ENCODE data around the gene GRIK3. TPM values are rescaled to one million over a fixed set of nuclear protein-coding genes. Genes with fewer than 3 reads are reported as not detected.

GRIK3 gene
- total and polyA plus RNA-seq, 2 experiments from 2014 or later: 0.31 to 2.9 TPM

DNA sequence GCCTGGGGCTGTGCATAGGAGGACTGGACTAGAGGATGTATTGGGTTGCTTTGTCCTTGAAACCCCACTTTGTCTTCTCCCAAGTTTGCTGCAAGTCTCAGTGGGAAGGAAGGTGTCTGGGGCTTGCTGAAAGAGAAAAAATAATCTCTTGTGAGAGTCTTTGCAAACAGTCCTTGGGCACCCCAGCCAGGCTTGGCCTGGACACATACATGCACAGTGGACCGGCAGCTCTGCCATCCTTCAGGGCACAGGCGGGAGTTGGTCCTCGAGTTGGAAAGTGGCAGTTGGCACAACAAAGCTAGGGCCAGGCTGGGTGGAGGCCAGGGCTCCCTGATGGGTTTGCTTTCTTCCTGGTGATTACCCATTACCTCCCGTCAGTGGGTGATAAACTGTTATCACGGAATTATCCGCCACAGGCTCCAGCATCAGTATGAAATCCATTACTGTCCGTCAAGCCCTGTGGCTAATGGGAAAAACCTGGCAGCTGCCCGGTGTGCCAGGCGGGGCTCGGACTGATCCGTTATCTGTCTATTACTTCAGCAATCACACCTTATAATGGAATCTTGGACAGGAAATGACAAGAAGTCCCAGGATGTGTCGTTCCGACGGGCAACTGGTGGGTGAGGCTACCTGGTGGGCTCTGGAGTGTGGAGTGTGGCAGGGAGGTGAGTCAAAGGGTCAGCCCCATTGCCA lies 265.7 kb downstream of the GRIK3 start:
- Mint-ChIP-seq H3K4me3 (no peak overlapping the region; the same call in 2 of the 3 replicates), H3K27ac (no peak overlapping the region), H3K36me3 (ENCODE audit: low read depth) (no peaks in the 10 kb centered on the region), H3K4me1 (peaks cover 49% of the 10 kb centered on the region), H3K27me3 (ENCODE audit: insufficient read depth, low read depth, poor library complexity) (peaks cover 18% of the 10 kb centered on the region), H3K9me3 (no peaks in the 10 kb centered on the region)
- Histone ChIP-seq H3K27me3 (ENCODE audit: insufficient read depth) (no peaks in the 10 kb centered on the region), H3K9me2 (ENCODE audit: insufficient read depth) (0 out of 2 replicates have a peak, but pooled peaks cover under 1% of the 10 kb centered on the region), H3K4me3 (no peak overlapping the region), H2AFZ (no peak overlapping the region), H3K4me2 (no peak overlapping the region), H3K79me2 (replicated peaks; ENCODE audit: insufficient read depth) (no peaks in the 10 kb centered on the region), H3K4me1 (ENCODE audit: insufficient read depth) (peaks cover 34% of the 10 kb centered on the region), H3K27ac (ENCODE audit: low read depth) (no peak overlapping the region), H3F3A (replicated peaks; ENCODE audit: low read depth) (no peaks in the 10 kb centered on the region), H4K20me1 (replicated peaks; ENCODE audit: insufficient read depth) (no peaks in the 10 kb centered on the region), H3K36me3 (ENCODE audit: insufficient read depth) (no peaks in the 10 kb centered on the region)
- DNase-seq (ENCODE audit: low spot score) (no peak), ATAC-seq (no peak)
- TF ChIP-seq ZNF331 (CRISPR knock-in tag; IDR thresholded peaks at IDR 0.05; ENCODE audit: low read depth): no peak
- no peak for TF ChIP-seq ZNF114 (CRISPR knock-in tag; IDR thresholded peaks at IDR 0.05)
- TF ChIP-seq, protein P1, sequence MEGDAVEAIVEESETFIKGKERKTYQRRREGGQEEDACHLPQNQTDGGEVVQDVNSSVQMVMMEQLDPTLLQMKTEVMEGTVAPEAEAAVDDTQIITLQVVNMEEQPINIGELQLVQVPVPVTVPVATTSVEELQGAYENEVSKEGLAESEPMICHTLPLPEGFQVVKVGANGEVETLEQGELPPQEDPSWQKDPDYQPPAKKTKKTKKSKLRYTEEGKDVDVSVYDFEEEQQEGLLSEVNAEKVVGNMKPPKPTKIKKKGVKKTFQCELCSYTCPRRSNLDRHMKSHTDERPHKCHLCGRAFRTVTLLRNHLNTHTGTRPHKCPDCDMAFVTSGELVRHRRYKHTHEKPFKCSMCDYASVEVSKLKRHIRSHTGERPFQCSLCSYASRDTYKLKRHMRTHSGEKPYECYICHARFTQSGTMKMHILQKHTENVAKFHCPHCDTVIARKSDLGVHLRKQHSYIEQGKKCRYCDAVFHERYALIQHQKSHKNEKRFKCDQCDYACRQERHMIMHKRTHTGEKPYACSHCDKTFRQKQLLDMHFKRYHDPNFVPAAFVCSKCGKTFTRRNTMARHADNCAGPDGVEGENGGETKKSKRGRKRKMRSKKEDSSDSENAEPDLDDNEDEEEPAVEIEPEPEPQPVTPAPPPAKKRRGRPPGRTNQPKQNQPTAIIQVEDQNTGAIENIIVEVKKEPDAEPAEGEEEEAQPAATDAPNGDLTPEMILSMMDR (conservative IDR thresholded peaks at IDR 0.05; ENCODE audit: low read depth in 2 of 2): no peak
- TF ChIP-seq, protein P2, sequence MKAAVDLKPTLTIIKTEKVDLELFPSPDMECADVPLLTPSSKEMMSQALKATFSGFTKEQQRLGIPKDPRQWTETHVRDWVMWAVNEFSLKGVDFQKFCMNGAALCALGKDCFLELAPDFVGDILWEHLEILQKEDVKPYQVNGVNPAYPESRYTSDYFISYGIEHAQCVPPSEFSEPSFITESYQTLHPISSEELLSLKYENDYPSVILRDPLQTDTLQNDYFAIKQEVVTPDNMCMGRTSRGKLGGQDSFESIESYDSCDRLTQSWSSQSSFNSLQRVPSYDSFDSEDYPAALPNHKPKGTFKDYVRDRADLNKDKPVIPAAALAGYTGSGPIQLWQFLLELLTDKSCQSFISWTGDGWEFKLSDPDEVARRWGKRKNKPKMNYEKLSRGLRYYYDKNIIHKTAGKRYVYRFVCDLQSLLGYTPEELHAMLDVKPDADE (IDR thresholded peaks at IDR 0.05): no peak
- TF ChIP-seq EZH2phosphoT487 (IDR thresholded peaks at IDR 0.05; ENCODE audit: unreplicated experiment): no peak
- TF ChIP-seq, protein P3, sequence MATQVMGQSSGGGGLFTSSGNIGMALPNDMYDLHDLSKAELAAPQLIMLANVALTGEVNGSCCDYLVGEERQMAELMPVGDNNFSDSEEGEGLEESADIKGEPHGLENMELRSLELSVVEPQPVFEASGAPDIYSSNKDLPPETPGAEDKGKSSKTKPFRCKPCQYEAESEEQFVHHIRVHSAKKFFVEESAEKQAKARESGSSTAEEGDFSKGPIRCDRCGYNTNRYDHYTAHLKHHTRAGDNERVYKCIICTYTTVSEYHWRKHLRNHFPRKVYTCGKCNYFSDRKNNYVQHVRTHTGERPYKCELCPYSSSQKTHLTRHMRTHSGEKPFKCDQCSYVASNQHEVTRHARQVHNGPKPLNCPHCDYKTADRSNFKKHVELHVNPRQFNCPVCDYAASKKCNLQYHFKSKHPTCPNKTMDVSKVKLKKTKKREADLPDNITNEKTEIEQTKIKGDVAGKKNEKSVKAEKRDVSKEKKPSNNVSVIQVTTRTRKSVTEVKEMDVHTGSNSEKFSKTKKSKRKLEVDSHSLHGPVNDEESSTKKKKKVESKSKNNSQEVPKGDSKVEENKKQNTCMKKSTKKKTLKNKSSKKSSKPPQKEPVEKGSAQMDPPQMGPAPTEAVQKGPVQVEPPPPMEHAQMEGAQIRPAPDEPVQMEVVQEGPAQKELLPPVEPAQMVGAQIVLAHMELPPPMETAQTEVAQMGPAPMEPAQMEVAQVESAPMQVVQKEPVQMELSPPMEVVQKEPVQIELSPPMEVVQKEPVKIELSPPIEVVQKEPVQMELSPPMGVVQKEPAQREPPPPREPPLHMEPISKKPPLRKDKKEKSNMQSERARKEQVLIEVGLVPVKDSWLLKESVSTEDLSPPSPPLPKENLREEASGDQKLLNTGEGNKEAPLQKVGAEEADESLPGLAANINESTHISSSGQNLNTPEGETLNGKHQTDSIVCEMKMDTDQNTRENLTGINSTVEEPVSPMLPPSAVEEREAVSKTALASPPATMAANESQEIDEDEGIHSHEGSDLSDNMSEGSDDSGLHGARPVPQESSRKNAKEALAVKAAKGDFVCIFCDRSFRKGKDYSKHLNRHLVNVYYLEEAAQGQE (IDR thresholded peaks at IDR 0.05; ENCODE audit: unreplicated experiment): no peak
- no peak for TF ChIP-seq NANOG (IDR thresholded peaks at IDR 0.05; ENCODE audit: borderline replicate concordance)
- TF ChIP-seq, protein P4, sequence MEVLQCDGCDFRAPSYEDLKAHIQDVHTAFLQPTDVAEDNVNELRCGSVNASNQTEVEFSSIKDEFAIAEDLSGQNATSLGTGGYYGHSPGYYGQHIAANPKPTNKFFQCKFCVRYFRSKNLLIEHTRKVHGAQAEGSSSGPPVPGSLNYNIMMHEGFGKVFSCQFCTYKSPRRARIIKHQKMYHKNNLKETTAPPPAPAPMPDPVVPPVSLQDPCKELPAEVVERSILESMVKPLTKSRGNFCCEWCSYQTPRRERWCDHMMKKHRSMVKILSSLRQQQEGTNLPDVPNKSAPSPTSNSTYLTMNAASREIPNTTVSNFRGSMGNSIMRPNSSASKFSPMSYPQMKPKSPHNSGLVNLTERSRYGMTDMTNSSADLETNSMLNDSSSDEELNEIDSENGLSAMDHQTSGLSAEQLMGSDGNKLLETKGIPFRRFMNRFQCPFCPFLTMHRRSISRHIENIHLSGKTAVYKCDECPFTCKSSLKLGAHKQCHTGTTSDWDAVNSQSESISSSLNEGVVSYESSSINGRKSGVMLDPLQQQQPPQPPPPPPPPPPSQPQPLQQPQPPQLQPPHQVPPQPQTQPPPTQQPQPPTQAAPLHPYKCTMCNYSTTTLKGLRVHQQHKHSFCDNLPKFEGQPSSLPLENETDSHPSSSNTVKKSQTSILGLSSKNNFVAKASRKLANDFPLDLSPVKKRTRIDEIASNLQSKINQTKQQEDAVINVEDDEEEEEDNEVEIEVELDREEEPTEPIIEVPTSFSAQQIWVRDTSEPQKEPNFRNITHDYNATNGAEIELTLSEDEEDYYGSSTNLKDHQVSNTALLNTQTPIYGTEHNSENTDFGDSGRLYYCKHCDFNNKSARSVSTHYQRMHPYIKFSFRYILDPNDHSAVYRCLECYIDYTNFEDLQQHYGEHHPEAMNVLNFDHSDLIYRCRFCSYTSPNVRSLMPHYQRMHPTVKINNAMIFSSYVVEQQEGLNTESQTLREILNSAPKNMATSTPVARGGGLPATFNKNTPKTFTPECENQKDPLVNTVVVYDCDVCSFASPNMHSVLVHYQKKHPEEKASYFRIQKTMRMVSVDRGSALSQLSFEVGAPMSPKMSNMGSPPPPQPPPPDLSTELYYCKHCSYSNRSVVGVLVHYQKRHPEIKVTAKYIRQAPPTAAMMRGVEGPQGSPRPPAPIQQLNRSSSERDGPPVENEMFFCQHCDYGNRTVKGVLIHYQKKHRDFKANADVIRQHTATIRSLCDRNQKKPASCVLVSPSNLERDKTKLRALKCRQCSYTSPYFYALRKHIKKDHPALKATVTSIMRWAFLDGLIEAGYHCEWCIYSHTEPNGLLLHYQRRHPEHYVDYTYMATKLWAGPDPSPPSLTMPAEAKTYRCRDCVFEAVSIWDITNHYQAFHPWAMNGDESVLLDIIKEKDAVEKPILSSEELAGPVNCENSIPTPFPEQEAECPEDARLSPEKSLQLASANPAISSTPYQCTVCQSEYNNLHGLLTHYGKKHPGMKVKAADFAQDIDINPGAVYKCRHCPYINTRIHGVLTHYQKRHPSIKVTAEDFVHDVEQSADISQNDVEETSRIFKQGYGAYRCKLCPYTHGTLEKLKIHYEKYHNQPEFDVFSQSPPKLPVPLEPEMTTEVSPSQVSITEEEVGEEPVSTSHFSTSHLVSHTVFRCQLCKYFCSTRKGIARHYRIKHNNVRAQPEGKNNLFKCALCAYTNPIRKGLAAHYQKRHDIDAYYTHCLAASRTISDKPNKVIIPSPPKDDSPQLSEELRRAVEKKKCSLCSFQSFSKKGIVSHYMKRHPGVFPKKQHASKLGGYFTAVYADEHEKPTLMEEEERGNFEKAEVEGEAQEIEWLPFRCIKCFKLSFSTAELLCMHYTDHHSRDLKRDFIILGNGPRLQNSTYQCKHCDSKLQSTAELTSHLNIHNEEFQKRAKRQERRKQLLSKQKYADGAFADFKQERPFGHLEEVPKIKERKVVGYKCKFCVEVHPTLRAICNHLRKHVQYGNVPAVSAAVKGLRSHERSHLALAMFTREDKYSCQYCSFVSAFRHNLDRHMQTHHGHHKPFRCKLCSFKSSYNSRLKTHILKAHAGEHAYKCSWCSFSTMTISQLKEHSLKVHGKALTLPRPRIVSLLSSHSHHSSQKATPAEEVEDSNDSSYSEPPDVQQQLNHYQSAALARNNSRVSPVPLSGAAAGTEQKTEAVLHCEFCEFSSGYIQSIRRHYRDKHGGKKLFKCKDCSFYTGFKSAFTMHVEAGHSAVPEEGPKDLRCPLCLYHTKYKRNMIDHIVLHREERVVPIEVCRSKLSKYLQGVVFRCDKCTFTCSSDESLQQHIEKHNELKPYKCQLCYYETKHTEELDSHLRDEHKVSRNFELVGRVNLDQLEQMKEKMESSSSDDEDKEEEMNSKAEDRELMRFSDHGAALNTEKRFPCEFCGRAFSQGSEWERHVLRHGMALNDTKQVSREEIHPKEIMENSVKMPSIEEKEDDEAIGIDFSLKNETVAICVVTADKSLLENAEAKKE (CRISPR knock-in tag; IDR thresholded peaks at IDR 0.05): no peak
- TF ChIP-seq EZH2 (IDR thresholded peaks at IDR 0.05; ENCODE audit: low read depth, unreplicated experiment): no peak
- no peak for TF ChIP-seq STAT1 (IDR thresholded peaks at IDR 0.05; ENCODE audit: unreplicated experiment)
- TF ChIP-seq CREB1 (CRISPR knock-in tag; IDR thresholded peaks at IDR 0.05; ENCODE audit: low read depth): no peak
- TF ChIP-seq POLR2AphosphoS5 (IDR thresholded peaks at IDR 0.05; ENCODE audit: low read depth): no peak
- no peak for TF ChIP-seq JUNB (IDR thresholded peaks at IDR 0.05; ENCODE audit: unreplicated experiment)
